Skin of body (tissue), 2 donors: ENCODE measurements around the gene AMBRA1. TPM values are rescaled to one million over a fixed set of nuclear protein-coding genes. Genes with fewer than 3 reads are reported as not detected.
"Not testable (repeated sequence)": the region's sequence is repeated elsewhere in the genome, so short reads cannot be mapped to it uniquely, and the experiment has no call there.

ENCODE experiments used
- DNase-seq: peaks from one replicate; lab custom pipeline; 2025; lab: John Stamatoyannopoulos, UW
- total RNA-seq: library from RNA; depleted of rRNA; stranded (reverse); fragments of >200 nt; gene quantifications from one replicate; pipeline ENCODE4 v1.2.3, GENCODE V29; 2014

AMBRA1 gene
- total RNA-seq, 1 donor from 2014 or later = 19.8 TPM

GRCh38 chr11:46612326-46612725 is 18.5 kb upstream of the AMBRA1 start:
- DNase-seq = no peak

- DNase-seq = no peak
Observed at GRCh38 chr11:46611526-46612304, 17.9 kb upstream of the AMBRA1 start.

GRCh38 chr11:46609386-46609785 is 15.6 kb upstream of the AMBRA1 start:
- DNase-seq = no peak

GRCh38 chr11:46607516-46607915 is 13.7 kb upstream of the AMBRA1 start:
- no peak for DNase-seq

GRCh38 chr11:46604796-46605195 is 11.0 kb upstream of the AMBRA1 start:
- DNase-seq = no peak

- DNase-seq = no peak
Observed at GRCh38 chr11:46603704-46604308, 10.0 kb upstream of the AMBRA1 start.

GRCh38 chr11:46601129-46601528 is 7.3 kb upstream of the AMBRA1 start:
- no peak for DNase-seq

GRCh38 chr11:46600194-46600960 is 6.6 kb upstream of the AMBRA1 start:
- no peak for DNase-seq

GRCh38 chr11:46599340-46600193 is 5.7 kb upstream of the AMBRA1 start:
- no peak for DNase-seq

- DNase-seq = no peak
Observed at GRCh38 chr11:46597609-46598219, 3.9 kb upstream of the AMBRA1 start.

- no peak for DNase-seq
Observed at GRCh38 chr11:46597155-46597554, 3.3 kb upstream of the AMBRA1 start.

GRCh38 chr11:46594785-46595184 is 962 bp upstream of the AMBRA1 start:
- no peak for DNase-seq

- no peak for DNase-seq
Observed at GRCh38 chr11:46594374-46594700, 514 bp upstream of the AMBRA1 start.

- DNase-seq = no peak
Observed at GRCh38 chr11:46590740-46591605, 2.9 kb downstream of the AMBRA1 start.

- DNase-seq = no peak
Observed at GRCh38 chr11:46588915-46589314, 4.9 kb downstream of the AMBRA1 start.

- no peak for DNase-seq
Observed at GRCh38 chr11:46588131-46588530, 5.7 kb downstream of the AMBRA1 start.

GRCh38 chr11:46583513-46583912 is 10.3 kb downstream of the AMBRA1 start:
- DNase-seq = not testable (repeated sequence)

GRCh38 chr11:46582588-46582987 is 11.2 kb downstream of the AMBRA1 start:
- no peak for DNase-seq

- DNase-seq = no peak
Observed at GRCh38 chr11:46577058-46577457, 16.8 kb downstream of the AMBRA1 start.

GRCh38 chr11:46574656-46575055 is 19.2 kb downstream of the AMBRA1 start:
- DNase-seq = no peak
